ENCODE results near the gene ADAM17.

GRCh38 chr2:9594366-9595054 lies 38.9 kb upstream of the ADAM17 start:
- TF ChIP-seq CTCF (IDR thresholded peaks at IDR 0.05) (no peak), POLR2A (IDR thresholded peaks at IDR 0.05) (no peak)
